A673 (cell line): ENCODE data around the gene KLHL1. TPM values are rescaled to one million over a fixed set of nuclear protein-coding genes. Genes with fewer than 3 reads are reported as not detected.

Source experiments
- BruUV-seq: library from RNA; stranded (reverse); fragments of 400-500 nt; replicated peaks from 2 replicates; lab custom pipeline; 2021; lab: Mats Ljungman, UMichigan
- CTCF ChIA-PET: fragments of 300-600 bp; sonication (Branson Sonifier 250); formaldehyde crosslinking; loops from one replicate; lab custom pipeline; 2022; ENCODE audit warnings: antibody characterized with exemption; lab: Charles Lee
- POLR2A ChIA-PET: fragments of 300-600 bp; sonication (Branson Sonifier 250); formaldehyde crosslinking; loops from one replicate; lab custom pipeline; 2022; ENCODE audit warnings: antibody characterized with exemption; ENCODE audit not compliant: low non-redundant PET; lab: Charles Lee
- DNase-seq: peaks from one replicate; pipeline ENCODE4 v3.0.0-alpha.2; 2015; ENCODE audit warnings: low spot score
- H3K27ac ChIP-seq: fragments of 200-600 bp; sonication (generic); 2 replicates; pipeline ENCODE4 v1.5.1; 2016; ENCODE audit warnings: mixed run types, low read depth, mild to moderate bottlenecking, mixed read lengths, antibody characterized with exemption, low read length; ENCODE audit not compliant: poor library complexity, severe bottlenecking
- H3K27me3 ChIP-seq: fragments of 200-600 bp; sonication (generic); replicated peaks from 2 replicates; pipeline ENCODE4 v1.6.1; 2017; ENCODE audit warnings: mixed run types, low read depth, mild to moderate bottlenecking, mixed read lengths, antibody characterized with exemption, low read length; ENCODE audit not compliant: insufficient read depth, poor library complexity
- H3K36me3 ChIP-seq: fragments of 200-600 bp; sonication (generic); 2 replicates; pipeline ENCODE4 v1.6.1; 2016; ENCODE audit warnings: mixed run types, mild to moderate bottlenecking, mixed read lengths, antibody characterized with exemption, low read length; ENCODE audit not compliant: insufficient read depth, poor library complexity, severe bottlenecking
- H3K4me1 ChIP-seq: fragments of 200-600 bp; sonication (generic); 2 replicates; pipeline ENCODE4 v1.6.1; 2017; ENCODE audit warnings: mixed run types, mild to moderate bottlenecking, mixed read lengths, antibody characterized with exemption, low read length; ENCODE audit not compliant: insufficient read depth, poor library complexity, severe bottlenecking
- H3K4me3 ChIP-seq: fragments of 200-600 bp; sonication (generic); 2 replicates; pipeline ENCODE4 v1.5.1; 2016; ENCODE audit warnings: low read depth, mixed run types, mild to moderate bottlenecking, mixed read lengths, low read length; ENCODE audit not compliant: poor library complexity, severe bottlenecking
- H3K9me3 ChIP-seq: fragments of 200-600 bp; sonication (generic); 2 replicates; pipeline ENCODE4 v1.6.1; 2016; ENCODE audit warnings: mixed run types, low read depth, mild to moderate bottlenecking, mixed read lengths, antibody characterized with exemption, low read length; ENCODE audit not compliant: poor library complexity, severe bottlenecking
- EZH2 ChIP-seq: fragments of 200-600 bp; sonication (generic); IDR thresholded peaks from 2 replicates; pipeline ENCODE4 v1.6.1; 2017; ENCODE audit warnings: borderline replicate concordance, low read depth, mild to moderate bottlenecking, mixed read lengths, antibody characterized with exemption, low read length; ENCODE audit not compliant: poor library complexity, severe bottlenecking
- intact Hi-C: fragments of 100-400 bp; cut with micrococcal nuclease; formaldehyde crosslinking; loops from one replicate; pipeline ENCODE4 v1.10.0; 2022; ENCODE audit not compliant: unreplicated experiment
- total RNA-seq: library from RNA; stranded (reverse); gene quantifications from 2 replicates; pipeline ENCODE4 v1.2.3, GENCODE V29; 2021
- TF ChIP-seq, protein P1 (sequence below): fragments of 300-800, 200-600 bp; sonication (generic); conservative IDR thresholded peaks from 2 replicates; pipeline ENCODE4 v1.5.1; 2017; ENCODE audit warnings: low read depth, mild to moderate bottlenecking, antibody characterized with exemption, low read length, moderate library complexity, mixed read lengths

KLHL1 gene
- total RNA-seq, 1 experiment from 2014 or later = not detected

DNA sequence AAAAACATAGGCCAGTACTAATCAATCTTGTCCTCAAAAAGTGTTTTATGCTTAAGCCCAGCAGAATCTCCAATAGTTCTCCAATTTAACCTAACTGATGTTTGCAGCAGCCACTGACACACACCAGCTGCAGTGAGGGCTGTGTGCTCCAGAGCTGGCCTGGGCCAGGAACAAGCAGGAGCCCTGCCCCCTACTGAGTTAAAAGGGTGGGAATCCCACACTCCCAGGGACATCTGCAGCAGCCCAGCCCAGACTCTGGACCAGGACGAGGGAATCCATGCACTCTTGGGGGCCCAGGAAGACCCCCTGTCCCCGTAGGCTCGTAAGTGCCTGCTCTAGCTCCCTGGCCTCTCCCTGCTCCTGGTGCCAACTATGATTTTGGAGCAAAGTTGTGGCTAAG lies 92.1 kb downstream of the KLHL1 start:
- intact Hi-C loops = no loop called here
- no peaks in the 10 kb centered on the region for H3K27me3 ChIP-seq
- TF ChIP-seq, protein P1, sequence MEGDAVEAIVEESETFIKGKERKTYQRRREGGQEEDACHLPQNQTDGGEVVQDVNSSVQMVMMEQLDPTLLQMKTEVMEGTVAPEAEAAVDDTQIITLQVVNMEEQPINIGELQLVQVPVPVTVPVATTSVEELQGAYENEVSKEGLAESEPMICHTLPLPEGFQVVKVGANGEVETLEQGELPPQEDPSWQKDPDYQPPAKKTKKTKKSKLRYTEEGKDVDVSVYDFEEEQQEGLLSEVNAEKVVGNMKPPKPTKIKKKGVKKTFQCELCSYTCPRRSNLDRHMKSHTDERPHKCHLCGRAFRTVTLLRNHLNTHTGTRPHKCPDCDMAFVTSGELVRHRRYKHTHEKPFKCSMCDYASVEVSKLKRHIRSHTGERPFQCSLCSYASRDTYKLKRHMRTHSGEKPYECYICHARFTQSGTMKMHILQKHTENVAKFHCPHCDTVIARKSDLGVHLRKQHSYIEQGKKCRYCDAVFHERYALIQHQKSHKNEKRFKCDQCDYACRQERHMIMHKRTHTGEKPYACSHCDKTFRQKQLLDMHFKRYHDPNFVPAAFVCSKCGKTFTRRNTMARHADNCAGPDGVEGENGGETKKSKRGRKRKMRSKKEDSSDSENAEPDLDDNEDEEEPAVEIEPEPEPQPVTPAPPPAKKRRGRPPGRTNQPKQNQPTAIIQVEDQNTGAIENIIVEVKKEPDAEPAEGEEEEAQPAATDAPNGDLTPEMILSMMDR = no peak
- TF ChIP-seq EZH2 = no peak
- ChIA-PET POLR2A (no interaction called here), CTCF (no interaction called here)
- BruUV-seq = no TSS peak
- H3K4me1 ChIP-seq = no peaks in the 10 kb centered on the region
- H3K4me3 ChIP-seq = no peak overlapping the region
- H3K27ac ChIP-seq = no peak overlapping the region
- H3K36me3 ChIP-seq = no peaks in the 10 kb centered on the region
- DNase-seq = no peak
- no peaks in the 10 kb centered on the region for H3K9me3 ChIP-seq

DNA sequence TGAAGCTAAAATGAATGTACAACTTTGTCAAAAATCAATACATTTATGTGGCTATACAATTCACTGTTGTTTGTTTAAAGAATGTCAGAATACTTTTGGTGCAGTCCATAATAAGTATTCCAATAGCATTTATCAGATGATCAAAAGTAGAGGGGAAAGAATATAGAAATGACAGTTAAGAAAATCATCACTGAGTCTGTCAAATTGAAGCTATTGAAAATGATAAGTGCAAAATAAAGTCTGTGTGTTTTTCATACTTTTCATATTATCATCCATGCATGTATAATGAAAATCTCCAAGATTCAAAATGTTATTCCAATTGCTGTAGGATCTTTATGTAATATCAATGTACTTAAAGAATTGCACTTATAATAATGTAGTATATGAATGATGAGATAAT lies 93.9 kb downstream of the KLHL1 start:
- POLR2A ChIA-PET = no interaction called here

DNA sequence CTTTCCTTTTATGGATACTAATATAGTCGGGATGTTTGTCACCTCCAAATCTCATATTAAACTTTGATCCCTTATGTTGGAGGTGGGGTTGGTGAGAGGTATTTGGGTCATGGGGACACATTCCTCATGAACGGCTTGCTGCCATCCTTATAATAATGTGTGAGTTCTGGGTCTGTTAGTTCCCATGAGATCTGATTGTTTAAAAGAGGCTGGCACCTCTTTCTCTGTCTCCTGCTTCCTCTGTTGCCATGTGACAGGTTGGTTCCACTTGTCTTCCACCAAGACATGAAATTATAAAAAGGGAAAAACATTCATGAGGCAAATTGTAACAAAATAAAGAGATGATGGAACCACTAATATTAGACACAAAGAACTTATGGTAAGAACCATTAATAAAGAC lies 108.4 kb downstream of the KLHL1 start:
- Histone ChIP-seq H3K4me3 (no peak overlapping the region), H3K27me3 (no peaks in the 10 kb centered on the region), H3K4me1 (no peaks in the 10 kb centered on the region), H3K27ac (no peak overlapping the region), H3K36me3 (no peaks in the 10 kb centered on the region), H3K9me3 (no peaks in the 10 kb centered on the region)
- no peak for TF ChIP-seq EZH2
- TF ChIP-seq, protein P1 = no peak
- ChIA-PET POLR2A (no interaction called here), CTCF (no interaction called here)
- intact Hi-C loops = no loop called here
- BruUV-seq = no TSS peak
- no peak for DNase-seq

More for the DNA sequence above, 93.9 kb downstream of the KLHL1 start:
- Histone ChIP-seq H3K9me3 (no peaks in the 10 kb centered on the region), H3K4me1 (no peaks in the 10 kb centered on the region), H3K4me3 (no peak overlapping the region), H3K27ac (no peak overlapping the region), H3K27me3 (no peaks in the 10 kb centered on the region), H3K36me3 (no peaks in the 10 kb centered on the region)
- BruUV-seq = no TSS peak
- DNase-seq = no peak
- TF ChIP-seq, protein P1 = no peak
- TF ChIP-seq EZH2 = no peak
- CTCF ChIA-PET = no interaction called here
- intact Hi-C loops = no loop called here
